ENCODE data around the gene SOHLH1. TPM values are rescaled to one million over a fixed set of nuclear protein-coding genes. Genes with fewer than 3 reads are reported as not detected.

Gene SOHLH1
- total and polyA plus RNA-seq, 2 donors (not counting 1 experiment from before 2014, with no cell fraction given): not detected

- no peak for TF ChIP-seq EZH2 (IDR thresholded peaks at IDR 0.05; ENCODE audit: low read length, missing control alignments)
- no peak for TF ChIP-seq CTCF (conservative IDR thresholded peaks at IDR 0.05 in 1 of 2, IDR thresholded peaks at IDR 0.05 in 1 of 2; ENCODE audit: low read depth in 1 of 2, low read length in 2 of 2)
- Histone ChIP-seq H3K4me3 (replicated peaks in 1 of 4; ENCODE audit: control extremely low read depth in 1 of 4, insufficient read depth in 1 of 4, low read depth in 3 of 4, low read length in 4 of 4) (no peak overlapping the region), H3K4me2 (ENCODE audit: extremely low read depth, insufficient read depth, low read length) (no peak overlapping the region), H3K4me1 (ENCODE audit: control insufficient read depth, extremely low read depth, insufficient read depth, low read length) (no peaks in the 10 kb centered on the region), H3K36me3 (ENCODE audit: control insufficient read depth, insufficient read depth, low read length) (no peaks in the 10 kb centered on the region), H3K27me3 (ENCODE audit: control insufficient read depth, insufficient read depth, low read length) (no peaks in the 10 kb centered on the region), H3K27ac (ENCODE audit: insufficient read depth, low read length) (no peak overlapping the region), H3K9me3 (ENCODE audit: control insufficient read depth, insufficient read depth, low read depth, low read length) (no peaks in the 10 kb centered on the region), H3K79me2 (ENCODE audit: control insufficient read depth, insufficient read depth, low read length) (no peaks in the 10 kb centered on the region), H2AFZ (ENCODE audit: low read length) (no peak overlapping the region), H3K9ac (ENCODE audit: insufficient read depth, low read length) (no peak overlapping the region), H4K20me1 (ENCODE audit: control insufficient read depth, extremely low read depth, insufficient read depth, low read length) (no peaks in the 10 kb centered on the region)
- DNase-seq (ENCODE audit: low read depth in 2 of 2): no peak
Measured at GRCh38 chr9:135695036-135695435, 4.2 kb downstream of the SOHLH1 start.

- DNase-seq (ENCODE audit: low read depth in 2 of 2): no peak
- Histone ChIP-seq H3K9ac (ENCODE audit: insufficient read depth, low read length) (no peak overlapping the region), H3K27ac (ENCODE audit: insufficient read depth, low read length) (no peak overlapping the region), H3K4me1 (ENCODE audit: control insufficient read depth, extremely low read depth, insufficient read depth, low read length) (no peaks in the 10 kb centered on the region), H3K4me3 (replicated peaks in 1 of 4; ENCODE audit: control extremely low read depth in 1 of 4, insufficient read depth in 1 of 4, low read depth in 3 of 4, low read length in 4 of 4) (no peak overlapping the region), H4K20me1 (ENCODE audit: control insufficient read depth, extremely low read depth, insufficient read depth, low read length) (no peaks in the 10 kb centered on the region), H3K36me3 (ENCODE audit: control insufficient read depth, insufficient read depth, low read length) (no peaks in the 10 kb centered on the region), H2AFZ (ENCODE audit: low read length) (no peak overlapping the region), H3K27me3 (ENCODE audit: control insufficient read depth, insufficient read depth, low read length) (no peaks in the 10 kb centered on the region), H3K79me2 (ENCODE audit: control insufficient read depth, insufficient read depth, low read length) (no peaks in the 10 kb centered on the region), H3K4me2 (ENCODE audit: extremely low read depth, insufficient read depth, low read length) (no peak overlapping the region), H3K9me3 (ENCODE audit: control insufficient read depth, insufficient read depth, low read depth, low read length) (no peaks in the 10 kb centered on the region)
- TF ChIP-seq CTCF (conservative IDR thresholded peaks at IDR 0.05 in 1 of 2, IDR thresholded peaks at IDR 0.05 in 1 of 2; ENCODE audit: low read depth in 1 of 2, low read length in 2 of 2) (no peak), EZH2 (IDR thresholded peaks at IDR 0.05; ENCODE audit: low read length, missing control alignments) (no peak)
Measured at GRCh38 chr9:135694414-135694813, 4.9 kb downstream of the SOHLH1 start.

GRCh38 chr9:135693771-135694170 lies 5.5 kb downstream of the SOHLH1 start:
- H3K4me2 ChIP-seq (ENCODE audit: extremely low read depth, insufficient read depth, low read length): no peak overlapping the region
- H3K4me1 ChIP-seq (ENCODE audit: control insufficient read depth, extremely low read depth, insufficient read depth, low read length): no peaks in the 10 kb centered on the region
- no peak overlapping the region for H2AFZ ChIP-seq (ENCODE audit: low read length)
- no peaks in the 10 kb centered on the region for H4K20me1 ChIP-seq (ENCODE audit: control insufficient read depth, extremely low read depth, insufficient read depth, low read length)
- H3K27ac ChIP-seq (ENCODE audit: insufficient read depth, low read length): no peak overlapping the region
- H3K9ac ChIP-seq (ENCODE audit: insufficient read depth, low read length): no peak overlapping the region
- H3K36me3 ChIP-seq (ENCODE audit: control insufficient read depth, insufficient read depth, low read length): no peaks in the 10 kb centered on the region
- no peaks in the 10 kb centered on the region for H3K9me3 ChIP-seq (ENCODE audit: control insufficient read depth, insufficient read depth, low read depth, low read length)
- H3K79me2 ChIP-seq (ENCODE audit: control insufficient read depth, insufficient read depth, low read length): no peaks in the 10 kb centered on the region
- no peaks in the 10 kb centered on the region for H3K27me3 ChIP-seq (ENCODE audit: control insufficient read depth, insufficient read depth, low read length)
- DNase-seq (ENCODE audit: low read depth in 2 of 2): no peak
- TF ChIP-seq CTCF (conservative IDR thresholded peaks at IDR 0.05 in 1 of 2, IDR thresholded peaks at IDR 0.05 in 1 of 2; ENCODE audit: low read depth in 1 of 2, low read length in 2 of 2): no peak
- TF ChIP-seq EZH2 (IDR thresholded peaks at IDR 0.05; ENCODE audit: low read length, missing control alignments): no peak
- no peak overlapping the region for H3K4me3 ChIP-seq (replicated peaks in 1 of 4; ENCODE audit: control extremely low read depth in 1 of 4, insufficient read depth in 1 of 4, low read depth in 3 of 4, low read length in 4 of 4)

Data from fibroblast of lung (primary cell).